HG03196 (cell line): ENCODE data around the gene C9orf50.
"Not testable (repeated sequence)": the region's sequence is repeated elsewhere in the genome, so short reads cannot be mapped to it uniquely, and the experiment has no call there.

Experiments used
- ATAC-seq: cut with Tn5 transposase; IDR thresholded peaks from one replicate; pipeline ENCODE4 v1.9.1; 2021; ENCODE audit not compliant: unreplicated experiment

C9orf50 gene

GRCh38 chr9:129620669-129621295 is at the start of gene C9orf50:
C9orf50 (minus strand) TSS chr9:129621101; CDS start chr9:129620574, 527 bp downstream.
- ATAC-seq = no peak

- no peak for ATAC-seq
Measured at GRCh38 chr9:129669946-129670345, 49.0 kb upstream of the C9orf50 start.

- no peak for ATAC-seq
Measured at GRCh38 chr9:129669141-129669718, 48.3 kb upstream of the C9orf50 start.

DNA sequence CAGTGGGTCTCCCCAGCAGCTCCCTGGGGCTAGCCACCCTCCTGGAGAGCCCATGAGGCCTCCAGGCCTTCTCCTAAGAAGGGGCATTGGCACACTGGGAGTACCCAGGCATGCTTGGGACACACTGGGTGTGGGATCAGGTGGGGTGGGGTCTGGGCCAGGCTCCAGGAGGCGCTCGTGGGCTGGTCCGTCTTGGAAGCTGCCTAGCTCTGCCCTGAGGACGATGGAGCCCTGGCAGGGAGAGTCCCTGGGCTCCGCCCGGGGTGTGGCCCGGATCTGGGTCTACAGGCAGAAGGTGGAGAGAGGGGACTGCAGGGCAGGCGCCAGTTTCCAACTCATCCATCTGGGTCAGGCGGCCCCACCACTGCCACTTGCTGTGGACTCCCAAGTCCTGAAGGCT is 46.9 kb upstream of the C9orf50 start:
- no peak for ATAC-seq

DNA sequence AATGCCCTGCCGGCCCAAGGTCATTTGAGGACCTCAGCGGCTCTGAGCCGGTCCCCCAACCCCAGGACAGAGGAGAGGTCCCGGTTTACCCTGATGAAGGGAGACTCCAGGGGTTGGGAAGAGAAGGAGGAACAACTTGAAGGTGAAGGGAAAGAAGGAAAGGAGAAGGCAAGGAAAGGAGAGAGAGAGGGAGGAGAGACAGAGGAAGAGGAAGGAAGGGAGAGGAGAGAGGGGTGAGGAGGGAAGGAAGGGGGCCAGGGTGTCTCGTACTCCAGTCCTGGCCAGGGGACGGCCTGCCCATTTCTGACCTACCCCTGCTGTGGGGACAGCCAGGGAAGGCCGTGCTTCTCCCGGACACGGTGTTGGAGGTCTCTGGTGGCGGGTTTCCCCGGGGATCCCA is 46.5 kb upstream of the C9orf50 start:
- ATAC-seq = no peak

- no peak for ATAC-seq
Measured at GRCh38 chr9:129666575-129666974, 45.7 kb upstream of the C9orf50 start.

GRCh38 chr9:129665814-129666520 is 45.1 kb upstream of the C9orf50 start:
- ATAC-seq = no peak

DNA sequence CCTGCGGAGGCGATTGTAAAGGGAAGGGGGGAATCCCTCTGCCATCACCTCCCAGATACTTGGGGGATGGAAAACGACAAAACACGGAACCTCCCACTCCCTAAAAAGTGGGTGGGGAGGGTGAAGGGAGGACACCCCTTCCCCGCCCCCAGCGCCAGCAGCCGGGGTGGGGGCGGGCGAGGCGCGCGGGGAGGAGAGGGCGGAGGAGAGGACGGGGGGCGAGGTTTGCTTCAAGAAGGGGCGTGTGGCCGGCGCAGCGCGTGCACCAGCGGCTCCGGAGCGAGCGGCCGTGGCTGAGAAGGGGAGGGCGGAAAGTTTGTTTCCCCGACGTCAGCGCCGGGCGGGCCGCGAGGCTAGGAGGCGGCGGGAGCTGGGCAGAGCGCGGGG is 44.5 kb upstream of the C9orf50 start, which contains the start of gene PRRX2:
Gene PRRX2, plus strand, starts transcription at position 259 of the 387 bp plus-strand sequence. CDS start 221 bp downstream, outside the sequence.
- no peak for ATAC-seq

DNA sequence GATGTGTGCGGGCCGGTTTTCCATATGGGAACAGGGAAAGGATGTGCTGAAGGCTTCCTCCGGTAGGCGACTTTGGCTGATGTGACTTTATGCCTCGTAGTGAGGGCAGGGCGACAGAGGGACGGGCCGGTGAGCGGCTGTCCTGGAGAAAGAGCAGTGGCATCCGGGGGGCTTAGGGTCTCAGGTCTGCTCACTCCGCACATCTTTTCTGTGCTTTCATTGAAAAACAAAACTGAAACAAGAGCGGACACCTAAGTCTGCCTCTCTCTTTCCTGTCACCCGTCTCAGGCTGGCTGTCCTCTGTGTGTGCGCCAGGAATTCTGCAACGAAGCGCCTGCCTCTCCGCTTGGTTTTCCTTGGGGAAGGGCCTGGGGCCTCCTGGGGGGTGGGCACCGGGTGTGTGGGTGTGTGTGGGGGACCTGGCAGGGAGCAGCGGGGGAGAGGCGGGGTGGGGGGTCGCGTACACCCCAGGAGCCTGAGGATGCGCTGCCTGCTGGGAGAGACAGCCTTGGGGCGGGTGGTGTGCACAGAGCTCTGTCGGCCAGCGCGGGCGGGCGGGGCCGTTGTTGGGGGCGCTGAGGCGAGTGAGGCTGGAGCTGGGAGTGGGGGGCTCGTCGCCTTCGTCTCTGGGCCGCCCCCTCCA is 44.0 kb upstream of the C9orf50 start:
- ATAC-seq = no peak

DNA sequence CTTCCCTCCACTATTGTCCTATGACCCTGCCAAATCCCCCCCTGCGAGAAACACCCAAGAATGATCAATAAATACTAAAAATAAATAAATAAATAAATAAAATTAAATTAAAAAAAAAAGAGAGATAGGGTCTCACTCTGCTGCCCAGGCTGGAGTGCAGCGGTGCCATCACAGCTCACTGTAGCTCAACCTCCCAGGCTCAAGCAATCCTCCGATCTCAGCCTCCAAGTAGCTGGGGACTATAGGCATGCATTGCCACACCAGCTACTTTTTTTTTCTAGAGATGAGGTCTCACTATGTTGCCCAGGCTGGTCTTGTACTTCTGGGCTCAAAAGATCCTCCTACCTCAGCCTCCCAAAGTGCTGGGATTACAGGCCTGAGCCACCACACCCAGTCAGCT is 41.3 kb upstream of the C9orf50 start:
- ATAC-seq = not testable (repeated sequence)

DNA sequence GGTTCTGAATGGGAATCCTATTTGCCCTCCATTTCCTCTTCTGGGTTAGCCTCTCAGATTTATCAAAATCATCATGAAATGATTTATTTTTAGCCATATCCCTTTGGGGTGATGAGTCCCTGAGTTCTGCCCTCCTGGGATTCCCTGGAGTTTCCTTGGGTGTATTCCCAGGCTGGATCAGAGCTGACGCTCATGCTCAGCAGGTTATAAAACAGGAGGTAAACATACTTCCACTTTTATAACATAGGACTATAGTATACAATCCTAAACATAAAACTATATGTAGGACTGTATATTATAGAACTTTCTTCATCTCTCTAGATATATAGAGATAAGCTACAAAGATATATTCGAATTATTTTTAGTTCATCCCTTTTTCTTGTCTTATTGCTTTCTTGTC is 40.1 kb upstream of the C9orf50 start:
- ATAC-seq = no peak

- no peak for ATAC-seq
Measured at GRCh38 chr9:129656795-129657390, 36.0 kb upstream of the C9orf50 start.

GRCh38 chr9:129655696-129656095 is 34.8 kb upstream of the C9orf50 start:
- ATAC-seq = no peak

- no peak for ATAC-seq
Measured at GRCh38 chr9:129655154-129655553, 34.3 kb upstream of the C9orf50 start.

GRCh38 chr9:129654554-129655040 is 33.7 kb upstream of the C9orf50 start:
- ATAC-seq = no peak

GRCh38 chr9:129653823-129654553 is 33.1 kb upstream of the C9orf50 start:
- ATAC-seq = no peak

DNA sequence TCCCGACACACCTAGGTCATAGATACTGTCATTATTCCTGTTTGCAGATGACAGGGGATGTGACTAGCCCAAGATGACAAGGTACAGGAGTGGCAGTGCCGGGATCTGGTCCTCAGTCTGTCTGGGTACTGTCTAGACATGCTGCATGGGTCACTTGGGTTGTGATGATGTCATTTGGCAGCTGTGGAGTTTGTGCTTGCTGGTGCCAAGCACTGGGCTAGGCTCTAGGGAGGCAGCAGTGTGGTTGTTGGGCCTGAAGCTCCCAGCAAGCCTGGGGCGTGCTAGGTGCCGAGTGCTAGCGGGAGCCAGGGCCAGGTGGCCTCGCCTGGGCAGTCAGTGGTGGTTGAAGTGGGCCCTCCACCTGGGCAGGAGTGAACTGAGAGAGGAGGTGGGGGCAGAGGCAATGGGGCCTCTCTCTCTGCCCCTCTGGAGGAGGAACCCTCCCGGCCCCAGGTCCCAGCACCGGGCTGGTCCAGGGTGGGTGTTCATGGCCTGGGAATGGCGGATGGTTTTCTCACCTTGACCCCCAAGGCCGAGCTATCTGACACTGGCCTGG is 29.9 kb upstream of the C9orf50 start:
- ATAC-seq = no peak

- no peak for ATAC-seq
Measured at GRCh38 chr9:129649726-129650679, 29.1 kb upstream of the C9orf50 start.

DNA sequence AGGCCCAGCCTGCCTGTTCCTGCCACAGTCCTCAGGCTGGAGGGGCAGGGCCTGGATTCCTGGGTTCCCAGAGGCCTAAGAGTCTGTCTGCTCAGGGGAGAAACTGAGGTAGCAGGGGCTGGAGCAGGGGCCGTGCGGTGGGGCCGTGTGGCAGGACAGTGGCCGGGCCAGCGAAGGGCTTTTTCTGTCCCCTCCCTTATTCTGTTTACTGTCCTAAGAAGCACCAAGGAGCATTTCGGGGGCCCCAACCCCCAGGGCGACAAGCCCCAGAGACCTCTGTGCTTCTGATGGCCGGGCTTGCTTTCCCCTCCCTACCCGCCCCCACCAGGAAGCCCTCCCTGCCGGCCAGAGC is 27.8 kb upstream of the C9orf50 start:
- ATAC-seq = no peak
